ENCODE data around the gene ZDHHC24.
"Not testable (repeated sequence)": the region's sequence is repeated elsewhere in the genome, so short reads cannot be mapped to it uniquely, and the experiment has no call there.

ZDHHC24 gene

GRCh38 chr11:66544952-66545351 is 896 bp downstream of the ZDHHC24 start:
- not testable (repeated sequence) for DNase-seq (ENCODE audit: low read depth)

- peak; percentile 45 for DNase-seq (ENCODE audit: low read depth)
These were observed 2.4 kb downstream of the ZDHHC24 start for GRCh38 chr11:66543263-66544107.

GRCh38 chr11:66542362-66542761 is 3.5 kb downstream of the ZDHHC24 start:
- no peak for DNase-seq (ENCODE audit: low read depth)

GRCh38 chr11:66541892-66542291 is 4.0 kb downstream of the ZDHHC24 start:
- no peak for DNase-seq (ENCODE audit: low read depth)

- not testable (repeated sequence) for DNase-seq (ENCODE audit: low read depth)
These were observed 5.2 kb downstream of the ZDHHC24 start for GRCh38 chr11:66540598-66540997.

GRCh38 chr11:66539870-66540213 is 6.0 kb downstream of the ZDHHC24 start:
- DNase-seq (ENCODE audit: low read depth): no peak

- DNase-seq (ENCODE audit: low read depth): no peak
These were observed 6.5 kb downstream of the ZDHHC24 start for GRCh38 chr11:66539170-66539869.

GRCh38 chr11:66532784-66533183 is 13.1 kb downstream of the ZDHHC24 start:
- no peak for DNase-seq (ENCODE audit: low read depth)

- DNase-seq (ENCODE audit: low read depth): no peak
These were observed 14.0 kb downstream of the ZDHHC24 start for GRCh38 chr11:66531841-66532240.

- no peak for DNase-seq (ENCODE audit: low read depth)
These were observed 14.7 kb downstream of the ZDHHC24 start for GRCh38 chr11:66530927-66531709.

- DNase-seq (ENCODE audit: low read depth): no peak
These were observed 16.2 kb downstream of the ZDHHC24 start for GRCh38 chr11:66529655-66530054.

- DNase-seq (ENCODE audit: low read depth): no peak
These were observed 16.8 kb downstream of the ZDHHC24 start for GRCh38 chr11:66529069-66529468.

GRCh38 chr11:66524304-66525040 is 21.4 kb downstream of the ZDHHC24 start:
- no peak for DNase-seq (ENCODE audit: low read depth)

- no peak for DNase-seq (ENCODE audit: low read depth)
These were observed 22.2 kb downstream of the ZDHHC24 start for GRCh38 chr11:66523611-66524010.

- DNase-seq (ENCODE audit: low read depth): no peak
These were observed 34.9 kb downstream of the ZDHHC24 start for GRCh38 chr11:66510990-66511339.

GRCh38 chr11:66510271-66510989 is 35.4 kb downstream of the ZDHHC24 start, which contains the start of gene BBS1:
BBS1 (plus strand) TSS chr11:66510635; CDS start chr11:66510660, 25 bp downstream.
- peak; percentile 78 for DNase-seq (ENCODE audit: low read depth)

- no peak for DNase-seq (ENCODE audit: low read depth)
These were observed 36.7 kb downstream of the ZDHHC24 start for GRCh38 chr11:66509131-66509561.

GRCh38 chr11:66505276-66505816 is 40.5 kb downstream of the ZDHHC24 start:
- no peak for DNase-seq (ENCODE audit: low read depth)

- no peak for DNase-seq (ENCODE audit: low read depth)
These were observed 47.3 kb downstream of the ZDHHC24 start for GRCh38 chr11:66498506-66498905.

- no peak for DNase-seq (ENCODE audit: low read depth)
These were observed 48.6 kb downstream of the ZDHHC24 start for GRCh38 chr11:66497206-66497605.

- no peak for DNase-seq (ENCODE audit: low read depth)
These were observed 50.4 kb downstream of the ZDHHC24 start for GRCh38 chr11:66495401-66495854.
